PC-9 (cell line): ENCODE data around the gene NRN1.

Source experiments
- EZH2 ChIP-seq: fragments of 200-600 bp; sonication (generic); IDR thresholded peaks from 2 replicates; pipeline ENCODE4 v1.8.0; 2017; ENCODE audit warnings: antibody characterized with exemption, low read depth
- TF ChIP-seq, protein P1 (sequence below): fragments of 200-600 bp; sonication (generic); conservative IDR thresholded peaks from 2 replicates; pipeline ENCODE4 v1.6.1; 2017; ENCODE audit warnings: mixed run types, antibody characterized with exemption, mild to moderate bottlenecking, moderate library complexity

- TF ChIP-seq, protein P1, sequence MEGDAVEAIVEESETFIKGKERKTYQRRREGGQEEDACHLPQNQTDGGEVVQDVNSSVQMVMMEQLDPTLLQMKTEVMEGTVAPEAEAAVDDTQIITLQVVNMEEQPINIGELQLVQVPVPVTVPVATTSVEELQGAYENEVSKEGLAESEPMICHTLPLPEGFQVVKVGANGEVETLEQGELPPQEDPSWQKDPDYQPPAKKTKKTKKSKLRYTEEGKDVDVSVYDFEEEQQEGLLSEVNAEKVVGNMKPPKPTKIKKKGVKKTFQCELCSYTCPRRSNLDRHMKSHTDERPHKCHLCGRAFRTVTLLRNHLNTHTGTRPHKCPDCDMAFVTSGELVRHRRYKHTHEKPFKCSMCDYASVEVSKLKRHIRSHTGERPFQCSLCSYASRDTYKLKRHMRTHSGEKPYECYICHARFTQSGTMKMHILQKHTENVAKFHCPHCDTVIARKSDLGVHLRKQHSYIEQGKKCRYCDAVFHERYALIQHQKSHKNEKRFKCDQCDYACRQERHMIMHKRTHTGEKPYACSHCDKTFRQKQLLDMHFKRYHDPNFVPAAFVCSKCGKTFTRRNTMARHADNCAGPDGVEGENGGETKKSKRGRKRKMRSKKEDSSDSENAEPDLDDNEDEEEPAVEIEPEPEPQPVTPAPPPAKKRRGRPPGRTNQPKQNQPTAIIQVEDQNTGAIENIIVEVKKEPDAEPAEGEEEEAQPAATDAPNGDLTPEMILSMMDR, result peak; percentile 26; the same call in 1 of the 2 replicates
- no peak for TF ChIP-seq EZH2
These were observed 56.4 kb downstream of the NRN1 start for GRCh38 chr6:5950361-5950785.
